IPS DF 6.9 (cell line): ENCODE measurements around the gene PLEKHS1.
A peak's percentile ranks its signal among the peaks of the same experiment; 100 is the strongest.

Experiments used
- DNase-seq: peaks from one replicate; pipeline ENCODE4 v3.0.0-alpha.2; 2013; ENCODE audit warnings: low read depth, low spot score
- H3K27ac ChIP-seq: one replicate; pipeline ENCODE4 v1.5.1; 2013; ENCODE audit warnings: low read length, control low read depth
- H3K27me3 ChIP-seq: 2 replicates; pipeline ENCODE4 v1.6.1; 2013; ENCODE audit warnings: mild to moderate bottlenecking, low read length; ENCODE audit not compliant: control insufficient read depth, insufficient read depth
- H3K36me3 ChIP-seq: 2 replicates; pipeline ENCODE4 v1.6.1; 2013; ENCODE audit warnings: low read length; ENCODE audit not compliant: control insufficient read depth, insufficient read depth
- H3K4me1 ChIP-seq: 2 replicates; pipeline ENCODE4 v1.6.1; 2013; ENCODE audit warnings: low read length; ENCODE audit not compliant: control insufficient read depth, insufficient read depth
- H3K4me3 ChIP-seq: 2 replicates; pipeline ENCODE4 v1.5.1; 2013; ENCODE audit warnings: mild to moderate bottlenecking, low read length
- H3K9me3 ChIP-seq: 2 replicates; pipeline ENCODE4 v1.6.1; 2013; ENCODE audit warnings: low read length, inconsistent platforms; ENCODE audit not compliant: control insufficient read depth, insufficient read depth
- WGBS: extraction: QIAGEN DNeasy Blood & Tissue Kit; methylation state at CpG from one replicate; pipeline ENCODE4 v1.1.7; 2013; ENCODE audit warnings: mixed read lengths, missing lambda C conversion rate; ENCODE audit not compliant: insufficient read length, insufficient coverage; 5-methylcytosine and 5-hydroxymethylcytosine counted together

The PLEKHS1 gene

DNA sequence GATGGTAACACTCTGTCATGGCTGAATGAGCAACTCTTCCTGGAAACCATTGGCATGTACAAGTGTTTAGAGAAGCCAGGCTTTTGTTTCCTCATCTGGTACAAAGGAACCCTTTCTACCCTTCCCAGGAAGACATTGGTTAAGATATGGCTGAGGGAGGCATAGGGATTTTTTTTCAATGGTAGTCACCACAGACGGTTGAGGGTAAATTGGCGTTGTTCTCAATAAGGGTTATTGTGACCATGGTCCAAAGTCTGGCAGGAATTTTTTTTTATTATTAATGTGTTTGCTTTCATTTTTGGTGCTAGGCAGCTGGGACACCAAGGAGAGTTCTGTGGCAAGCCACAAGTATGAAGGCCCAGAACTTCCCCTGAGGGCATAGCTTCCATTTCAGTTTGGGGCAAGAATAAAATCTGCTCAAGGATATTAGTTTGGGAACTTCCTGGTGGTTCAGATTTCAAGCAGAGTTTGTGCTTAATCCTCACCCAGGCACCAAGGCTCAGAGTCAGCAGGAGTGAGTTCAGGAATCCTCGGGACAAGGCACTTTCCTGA, at the start of gene PLEKHS1:
TSS of gene PLEKHS1 (plus strand) at position 502 of the 552 bp plus-strand sequence. CDS start 3,596 bp downstream, outside the sequence.
- no peak for DNase-seq
- Histone ChIP-seq H3K36me3 (no peaks in the 10 kb centered on the region), H3K27me3 (no peaks in the 10 kb centered on the region), H3K4me1 (no peaks in the 10 kb centered on the region), H3K27ac (no peak within 1 kb of the TSS), H3K4me3 (no peak within 1 kb of the TSS), H3K9me3 (no peaks in the 10 kb centered on the region)
- no CpG with 5 or more reads among the region's 3 CpGs for WGBS

GRCh38 chr10:113704637-113705343, 46.7 kb upstream of the PLEKHS1 start:
- no peak overlapping the region for H3K27ac ChIP-seq
- no peak overlapping the region for H3K4me3 ChIP-seq
- DNase-seq, result no peak
- H3K27me3 ChIP-seq, result no peaks in the 10 kb centered on the region
- no peaks in the 10 kb centered on the region for H3K36me3 ChIP-seq
- WGBS, result no CpG with 5 or more reads among the region's 6 CpGs
- H3K4me1 ChIP-seq, result peaks cover 2% of the 10 kb centered on the region; the same call in 1 of the 2 replicates
- H3K9me3 ChIP-seq, result no peaks in the 10 kb centered on the region

DNA sequence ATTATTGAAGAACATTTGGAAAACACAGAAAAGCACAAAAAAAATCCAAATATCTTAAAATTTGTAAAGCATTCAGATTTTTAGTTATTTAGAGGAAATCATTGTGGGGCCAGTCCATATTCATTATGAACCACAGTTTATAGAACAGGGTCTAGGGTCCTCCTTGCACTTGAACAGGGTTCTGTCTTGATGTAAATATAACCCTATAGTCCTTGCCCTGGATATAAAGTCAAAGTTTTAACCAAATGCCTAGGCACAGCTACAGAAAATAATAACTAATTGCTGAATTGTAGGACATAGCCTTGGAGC, 46.2 kb upstream of the PLEKHS1 start:
- no peaks in the 10 kb centered on the region for H3K9me3 ChIP-seq
- H3K4me1 ChIP-seq, result peaks cover 2% of the 10 kb centered on the region; the same call in 1 of the 2 replicates
- no peak for DNase-seq
- H3K4me3 ChIP-seq, result no peak overlapping the region
- H3K27me3 ChIP-seq, result no peaks in the 10 kb centered on the region
- no peaks in the 10 kb centered on the region for H3K36me3 ChIP-seq
- no peak overlapping the region for H3K27ac ChIP-seq

DNA sequence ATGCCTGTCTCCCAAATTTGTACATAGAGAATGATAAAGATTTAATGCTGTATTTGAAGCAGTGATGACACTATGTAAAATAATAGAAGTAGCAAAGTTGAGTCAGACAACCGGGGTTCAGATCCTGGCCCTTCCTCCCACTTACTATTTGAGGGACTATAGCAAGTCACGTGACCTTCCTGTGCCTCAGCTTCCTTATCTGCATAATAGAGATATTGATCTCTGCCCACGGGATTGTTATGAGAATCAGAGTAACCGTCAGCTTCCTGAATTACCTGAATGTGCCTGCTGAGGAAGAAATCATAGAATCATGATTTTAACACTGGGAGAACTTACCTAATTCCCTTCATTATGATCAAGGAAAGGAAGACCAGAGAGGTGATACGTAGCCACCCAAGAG, 44.9 kb upstream of the PLEKHS1 start:
- no peaks in the 10 kb centered on the region for H3K9me3 ChIP-seq
- DNase-seq, result no peak
- no CpG with 5 or more reads among the region's 5 CpGs for WGBS
- H3K36me3 ChIP-seq, result no peaks in the 10 kb centered on the region
- H3K27ac ChIP-seq, result no peak overlapping the region
- no peak overlapping the region for H3K4me3 ChIP-seq
- no peaks in the 10 kb centered on the region for H3K27me3 ChIP-seq
- peaks cover 2% of the 10 kb centered on the region; the same call in 1 of the 2 replicates for H3K4me1 ChIP-seq

DNA sequence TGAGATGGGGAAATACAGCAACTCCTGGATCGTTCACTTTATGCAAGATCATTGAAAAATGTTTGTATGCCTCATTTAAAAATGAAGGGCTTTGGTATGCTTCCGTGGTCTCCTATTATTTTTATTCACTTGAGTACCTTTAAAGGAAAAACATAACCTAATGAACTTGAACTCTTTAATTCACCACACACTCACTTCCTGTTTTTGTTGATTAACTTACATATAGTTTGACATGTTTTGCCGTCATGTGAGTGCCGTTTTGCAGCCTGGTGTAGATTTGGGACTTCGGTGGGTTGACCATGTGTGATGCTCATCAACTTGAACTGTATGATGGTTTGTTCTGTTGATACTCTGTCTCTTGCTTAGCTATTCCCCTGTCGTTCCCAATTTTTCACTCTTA, 42.8 kb upstream of the PLEKHS1 start:
- no peak overlapping the region for H3K4me3 ChIP-seq
- WGBS, result no CpG with 5 or more reads among the region's 6 CpGs
- H3K36me3 ChIP-seq, result no peaks in the 10 kb centered on the region
- no peaks in the 10 kb centered on the region for H3K27me3 ChIP-seq
- no peak for DNase-seq
- H3K27ac ChIP-seq, result no peak overlapping the region
- peaks cover 2% of the 10 kb centered on the region for H3K4me1 ChIP-seq
- H3K9me3 ChIP-seq, result no peaks in the 10 kb centered on the region

- Histone ChIP-seq H3K4me3 (no peak overlapping the region), H3K36me3 (no peaks in the 10 kb centered on the region), H3K27ac (no peak overlapping the region), H3K27me3 (no peaks in the 10 kb centered on the region), H3K4me1 (peaks cover 2% of the 10 kb centered on the region), H3K9me3 (no peaks in the 10 kb centered on the region)
- no peak for DNase-seq
- no CpG with 5 or more reads among the region's 8 CpGs for WGBS
Measured at GRCh38 chr10:113709221-113709838, 42.2 kb upstream of the PLEKHS1 start.

DNA sequence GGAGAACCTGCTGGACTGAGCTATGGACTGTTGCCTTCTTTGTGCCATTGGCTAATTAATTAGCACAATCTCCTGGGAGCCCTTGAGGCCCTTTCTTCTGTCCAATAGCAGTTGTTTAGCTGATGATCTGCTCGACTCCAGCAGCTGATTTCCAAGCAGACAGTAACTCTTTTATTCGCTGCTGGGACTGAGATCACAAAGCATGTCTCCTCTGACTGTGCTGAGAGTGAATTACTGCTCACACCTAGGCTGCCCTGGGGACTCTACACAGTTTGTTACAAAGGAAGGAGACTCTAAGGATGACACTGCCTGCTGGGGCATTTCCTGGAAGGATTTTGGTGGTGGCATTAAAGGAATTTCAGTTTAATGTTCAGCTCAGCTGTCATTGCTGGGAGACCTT, 40.3 kb upstream of the PLEKHS1 start:
- H3K27me3 ChIP-seq, result no peaks in the 10 kb centered on the region
- H3K4me1 ChIP-seq, result peaks cover 2% of the 10 kb centered on the region; the same call in 1 of the 2 replicates
- DNase-seq, result no peak
- WGBS, result no CpG with 5 or more reads among the region's 2 CpGs
- no peaks in the 10 kb centered on the region for H3K36me3 ChIP-seq
- no peak overlapping the region for H3K27ac ChIP-seq
- no peaks in the 10 kb centered on the region for H3K9me3 ChIP-seq
- H3K4me3 ChIP-seq, result no peak overlapping the region

GRCh38 chr10:113712024-113712423, 39.5 kb upstream of the PLEKHS1 start:
- no peaks in the 10 kb centered on the region for H3K9me3 ChIP-seq
- DNase-seq, result no peak
- H3K27me3 ChIP-seq, result no peaks in the 10 kb centered on the region
- H3K4me3 ChIP-seq, result no peak overlapping the region
- peaks cover 1% of the 10 kb centered on the region; the same call in 1 of the 2 replicates for H3K4me1 ChIP-seq
- no peaks in the 10 kb centered on the region for H3K36me3 ChIP-seq
- no CpG with 5 or more reads among the region's 3 CpGs for WGBS
- no peak overlapping the region for H3K27ac ChIP-seq

GRCh38 chr10:113712755-113713639, 38.5 kb upstream of the PLEKHS1 start:
- Histone ChIP-seq H3K36me3 (no peaks in the 10 kb centered on the region), H3K27me3 (no peaks in the 10 kb centered on the region), H3K4me3 (no peak overlapping the region), H3K9me3 (no peaks in the 10 kb centered on the region), H3K27ac (no peak overlapping the region), H3K4me1 (peaks cover 1% of the 10 kb centered on the region; the same call in 1 of the 2 replicates)
- peak; percentile 31 for DNase-seq
- WGBS, result no CpG with 5 or more reads among the region's 8 CpGs

GRCh38 chr10:113713640-113713982, 37.9 kb upstream of the PLEKHS1 start:
- DNase-seq, result no peak
- H3K27ac ChIP-seq, result no peak overlapping the region
- no peaks in the 10 kb centered on the region for H3K36me3 ChIP-seq
- WGBS, result no CpG with 5 or more reads among the region's 2 CpGs
- no peak overlapping the region for H3K4me3 ChIP-seq
- H3K9me3 ChIP-seq, result no peaks in the 10 kb centered on the region
- H3K27me3 ChIP-seq, result no peaks in the 10 kb centered on the region
- H3K4me1 ChIP-seq, result peaks cover 1% of the 10 kb centered on the region; the same call in 1 of the 2 replicates
